Measurements from ENCODE around the gene INTS11. TPM values are rescaled to one million over a fixed set of nuclear protein-coding genes. Genes with fewer than 3 reads are reported as not detected.

Gene INTS11
- total RNA-seq, 1 experiment from 2014 or later, result 161 TPM

GRCh38 chr1:1361233-1361981 is 36.9 kb upstream of the INTS11 start (continued):
- TF ChIP-seq ZBTB33 (IDR thresholded peaks at IDR 0.05; ENCODE audit: extremely low read depth, insufficient replicate concordance, low read length) (no peak), EZH2 (IDR thresholded peaks at IDR 0.05) (no peak)

- ChIA-PET RAD21 (ENCODE audit: low non-redundant PET in 1 of 2, low total read pairs in 2 of 2, uncharacterized antibody in 2 of 2, unreplicated experiment in 2 of 2) (interaction anchor here in 1 of 2 experiments (1.2 kb wide), 1 partner anchor 11 kb away, joined by 3 read pairs; no protein-coding TSS in a partner anchor), CTCF (no interaction called here), POLR2A (no interaction called here)
- Histone ChIP-seq H3K27ac (ENCODE audit: low read depth, low read length) (peak overlapping the region; percentile 49), H3K4me3 (replicated peaks in 1 of 2; ENCODE audit: low read depth in 1 of 2, low read length in 2 of 2) (0 out of 4 replicates have a peak overlapping the region, but pooled peaks of 1 of the 2 experiments have one; percentile 25), H3K36me3 (ENCODE audit: control insufficient read depth in 1 of 2, insufficient read depth in 2 of 2, low read length in 2 of 2) (no peaks in the 10 kb centered on the region), H2AFZ (ENCODE audit: low read depth, low read length, poor library complexity, severe bottlenecking) (no peak overlapping the region), H3K9ac (ENCODE audit: low read length) (peak overlapping the region; percentile 51), H3K4me1 (ENCODE audit: control insufficient read depth in 1 of 2, insufficient read depth in 2 of 2, low read length in 2 of 2) (peaks cover 24 to 54% of the 10 kb centered on the region in 2 experiments), H3K79me2 (ENCODE audit: insufficient read depth, low read length) (no peaks in the 10 kb centered on the region), H3K9me3 (ENCODE audit: control insufficient read depth in 1 of 2, insufficient read depth in 1 of 2, low read depth in 1 of 2, low read length in 2 of 2) (no peaks in the 10 kb centered on the region), H4K20me1 (ENCODE audit: insufficient read depth) (no peaks in the 10 kb centered on the region), H3K27me3 (ENCODE audit: insufficient read depth, low read length) (no peaks in the 10 kb centered on the region), H3K4me2 (ENCODE audit: low read length) (peak overlapping the region; percentile 68), H3K9me2 (ENCODE audit: insufficient read depth) (no peaks in the 10 kb centered on the region)
- DNase-seq (ENCODE audit: low read depth, low spot score), result peak; percentile 56
- ATAC-seq, result peak; percentile 82
- intact Hi-C loops (cut with micrococcal nuclease), result no loop called here
- BruUV-seq (replicated peaks), result no TSS peak
- TF ChIP-seq RAD21 (IDR thresholded peaks at IDR 0.05; ENCODE audit: low read depth) (no peak), CEBPB (IDR thresholded peaks at IDR 0.05; ENCODE audit: low read depth) (no peak), MAX (IDR thresholded peaks at IDR 0.05) (no peak), ZBTB33 (IDR thresholded peaks at IDR 0.05; ENCODE audit: extremely low read depth, insufficient replicate concordance, low read length) (no peak), SRF (IDR thresholded peaks at IDR 0.05; ENCODE audit: low read depth) (no peak), SIN3A (IDR thresholded peaks at IDR 0.05; ENCODE audit: low read depth) (no peak), TCF7L2 (IDR thresholded peaks at IDR 0.05; ENCODE audit: borderline replicate concordance, extremely low read depth, insufficient read depth, insufficient read length) (no peak), ATF3 (IDR thresholded peaks at IDR 0.05) (no peak), ELF1 (IDR thresholded peaks at IDR 0.05; ENCODE audit: borderline replicate concordance, low read depth) (no peak), POLR2AphosphoS5 (IDR thresholded peaks at IDR 0.05; ENCODE audit: low read depth, low read length) (peak; percentile 28; the same call in 1 of the 2 replicates), YY1 (IDR thresholded peaks at IDR 0.05; ENCODE audit: extremely low read depth, insufficient replicate concordance, low read depth, low read length) (peak; percentile 36)
Measured at GRCh38 chr1:1360506-1361169, 36.2 kb upstream of the INTS11 start.

All from HCT116 (cell line).